Suprapubic skin (tissue), 4 donors: ENCODE data around the gene WDFY1.

Experiments used
- EP300 ChIP-seq: sonication (generic); formaldehyde crosslinking; IDR thresholded peaks from one replicate; pipeline ENCODE4 v1.6.1; 2017; ENCODE audit warnings: antibody characterized with exemption
- POLR2A ChIP-seq, 2 donors: fragments of 450-650 bp; IDR thresholded peaks; one replicate each; pipeline ENCODE4 v1.6.1; 2017; ENCODE audit warnings: antibody characterized with exemption in 2 of 2, mild to moderate bottlenecking in 2 of 2, moderate library complexity in 2 of 2
- POLR2AphosphoS5 ChIP-seq, 3 donors: sonication (generic); formaldehyde crosslinking; IDR thresholded peaks; one replicate each; pipeline ENCODE4 v1.6.1; 2017; ENCODE audit warnings: antibody characterized with exemption in 3 of 3
- TF ChIP-seq, protein P1 (sequence below), 2 donors: fragments of 200-600 bp in 1 of 2; fragments of 450-650 bp in 1 of 2; sonication (generic) in 1 of 2; IDR thresholded peaks; one replicate each; pipeline ENCODE4 v1.5.1; 2016 to 2019; ENCODE audit warnings: antibody characterized with exemption in 2 of 2, mild to moderate bottlenecking in 1 of 2, moderate library complexity in 1 of 2

DNA sequence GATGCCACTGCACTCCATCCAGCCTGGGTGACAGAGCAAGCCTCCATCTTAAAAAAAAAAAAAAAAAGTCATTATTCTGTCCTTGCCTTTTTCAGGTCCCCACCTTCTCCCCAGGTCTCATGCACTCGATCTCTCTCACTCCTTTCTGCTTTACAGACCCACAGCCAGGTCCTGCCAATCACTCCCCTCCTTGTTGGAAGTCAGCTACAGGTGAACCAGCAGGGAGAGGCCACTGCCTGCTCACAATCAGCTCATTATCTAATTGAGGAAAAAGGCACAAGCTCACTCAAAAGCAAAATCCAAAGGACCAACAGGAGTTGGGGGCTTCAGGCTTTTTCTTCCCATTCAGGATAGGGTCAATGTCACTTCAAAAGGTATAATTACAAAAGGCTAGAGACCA lies 2.0 kb downstream of the WDFY1 start:
- TF ChIP-seq EP300 (no peak), POLR2A (IDR thresholded peaks at IDR 0.05) (no peak), POLR2AphosphoS5 (IDR thresholded peaks at IDR 0.05) (no peak)
- TF ChIP-seq, protein P1, sequence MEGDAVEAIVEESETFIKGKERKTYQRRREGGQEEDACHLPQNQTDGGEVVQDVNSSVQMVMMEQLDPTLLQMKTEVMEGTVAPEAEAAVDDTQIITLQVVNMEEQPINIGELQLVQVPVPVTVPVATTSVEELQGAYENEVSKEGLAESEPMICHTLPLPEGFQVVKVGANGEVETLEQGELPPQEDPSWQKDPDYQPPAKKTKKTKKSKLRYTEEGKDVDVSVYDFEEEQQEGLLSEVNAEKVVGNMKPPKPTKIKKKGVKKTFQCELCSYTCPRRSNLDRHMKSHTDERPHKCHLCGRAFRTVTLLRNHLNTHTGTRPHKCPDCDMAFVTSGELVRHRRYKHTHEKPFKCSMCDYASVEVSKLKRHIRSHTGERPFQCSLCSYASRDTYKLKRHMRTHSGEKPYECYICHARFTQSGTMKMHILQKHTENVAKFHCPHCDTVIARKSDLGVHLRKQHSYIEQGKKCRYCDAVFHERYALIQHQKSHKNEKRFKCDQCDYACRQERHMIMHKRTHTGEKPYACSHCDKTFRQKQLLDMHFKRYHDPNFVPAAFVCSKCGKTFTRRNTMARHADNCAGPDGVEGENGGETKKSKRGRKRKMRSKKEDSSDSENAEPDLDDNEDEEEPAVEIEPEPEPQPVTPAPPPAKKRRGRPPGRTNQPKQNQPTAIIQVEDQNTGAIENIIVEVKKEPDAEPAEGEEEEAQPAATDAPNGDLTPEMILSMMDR (IDR thresholded peaks at IDR 0.05) = no peak
